Stimulated activated CD8-positive, alpha-beta memory T cell treated with anti-CD3 and anti-CD28 coated beads, Interleukin-15, amount 100 ng/mL, for 4 hours (primary cell): ENCODE data around the gene KANSL1.

Source experiments
- DNase-seq, 2 donors: peaks; one replicate each; pipeline ENCODE4 v3.0.0-alpha.2; 2020; ENCODE audit warnings: low read depth in 2 of 2

KANSL1 gene

GRCh38 chr17:46169913-46170638 is 23.2 kb downstream of the KANSL1 start:
- no peak for DNase-seq

- DNase-seq: no peak
Measured at GRCh38 chr17:46167826-46168569, 25.2 kb downstream of the KANSL1 start.

GRCh38 chr17:46167267-46167666 is 26.0 kb downstream of the KANSL1 start:
- DNase-seq: no peak

GRCh38 chr17:46166692-46167249 is 26.5 kb downstream of the KANSL1 start:
- DNase-seq: no peak

- no peak for DNase-seq
Measured at GRCh38 chr17:46163929-46164594, 29.2 kb downstream of the KANSL1 start.

- no peak for DNase-seq
Measured at GRCh38 chr17:46163316-46163715, 29.9 kb downstream of the KANSL1 start.

GRCh38 chr17:46162866-46163265 is 30.4 kb downstream of the KANSL1 start:
- no peak for DNase-seq

GRCh38 chr17:46160169-46160568 is 33.1 kb downstream of the KANSL1 start:
- no peak for DNase-seq

- DNase-seq: no peak
Measured at GRCh38 chr17:46159686-46160085, 33.5 kb downstream of the KANSL1 start.

GRCh38 chr17:46158323-46159296 is 34.6 kb downstream of the KANSL1 start:
- DNase-seq: no peak

- DNase-seq: no peak
Measured at GRCh38 chr17:46157443-46158062, 35.7 kb downstream of the KANSL1 start.

- DNase-seq: no peak
Measured at GRCh38 chr17:46154151-46154816, 38.9 kb downstream of the KANSL1 start.

- DNase-seq: no peak
Measured at GRCh38 chr17:46152423-46152822, 40.8 kb downstream of the KANSL1 start.

GRCh38 chr17:46151762-46152161 is 41.5 kb downstream of the KANSL1 start:
- DNase-seq: no peak

GRCh38 chr17:46150216-46150963 is 42.8 kb downstream of the KANSL1 start:
- DNase-seq: no peak

- no peak for DNase-seq
Measured at GRCh38 chr17:46148247-46148646, 45.0 kb downstream of the KANSL1 start.

GRCh38 chr17:46147296-46147695 is 45.9 kb downstream of the KANSL1 start:
- no peak for DNase-seq

- DNase-seq: no peak
Measured at GRCh38 chr17:46144246-46144645, 49.0 kb downstream of the KANSL1 start.

GRCh38 chr17:46143827-46144236 is 49.4 kb downstream of the KANSL1 start:
- no peak for DNase-seq
